HAP-1 (cell line): ENCODE data around the gene SH3BP1.

ENCODE experiments used
- DNase-seq, 2 experiments: peaks; one replicate each; pipeline ENCODE4 v3.0.0-alpha.2; 2016 to 2020; ENCODE audit warnings: low spot score in 2 of 2
- H3K27me3 ChIP-seq: fragments of 250-450 bp; sonication (Bioruptor Pico); 2 replicates; pipeline ENCODE4 v1.5.1; 2020; ENCODE audit warnings: low read depth, mild to moderate bottlenecking, moderate library complexity
- H3K36me3 ChIP-seq: fragments of 250-450 bp; sonication (Bioruptor Pico); replicated peaks from 2 replicates; pipeline ENCODE4 v1.5.1; 2020; ENCODE audit warnings: mild to moderate bottlenecking
- H3K4me1 ChIP-seq: fragments of 250-450 bp; sonication (Bioruptor Pico); 2 replicates; pipeline ENCODE4 v1.5.1; 2020; ENCODE audit warnings: mild to moderate bottlenecking
- H3K4me3 ChIP-seq: fragments of 250-450 bp; sonication (Bioruptor Pico); 2 replicates; pipeline ENCODE4 v1.5.1; 2020; ENCODE audit warnings: mild to moderate bottlenecking, moderate library complexity
- H3K9me3 ChIP-seq: fragments of 250-450 bp; sonication (Bioruptor Pico); 2 replicates; pipeline ENCODE4 v1.5.1; 2020; ENCODE audit warnings: mild to moderate bottlenecking, moderate library complexity
- in situ Hi-C: fragments of 300-500 bp; cut with MboI; formaldehyde crosslinking; loops from 3 replicates; pipeline ENCODE4 v1.14.3; 2020; ENCODE audit warnings: low sequenced_read_pairs, inconsistent platforms, mixed read lengths

SH3BP1 gene

DNA sequence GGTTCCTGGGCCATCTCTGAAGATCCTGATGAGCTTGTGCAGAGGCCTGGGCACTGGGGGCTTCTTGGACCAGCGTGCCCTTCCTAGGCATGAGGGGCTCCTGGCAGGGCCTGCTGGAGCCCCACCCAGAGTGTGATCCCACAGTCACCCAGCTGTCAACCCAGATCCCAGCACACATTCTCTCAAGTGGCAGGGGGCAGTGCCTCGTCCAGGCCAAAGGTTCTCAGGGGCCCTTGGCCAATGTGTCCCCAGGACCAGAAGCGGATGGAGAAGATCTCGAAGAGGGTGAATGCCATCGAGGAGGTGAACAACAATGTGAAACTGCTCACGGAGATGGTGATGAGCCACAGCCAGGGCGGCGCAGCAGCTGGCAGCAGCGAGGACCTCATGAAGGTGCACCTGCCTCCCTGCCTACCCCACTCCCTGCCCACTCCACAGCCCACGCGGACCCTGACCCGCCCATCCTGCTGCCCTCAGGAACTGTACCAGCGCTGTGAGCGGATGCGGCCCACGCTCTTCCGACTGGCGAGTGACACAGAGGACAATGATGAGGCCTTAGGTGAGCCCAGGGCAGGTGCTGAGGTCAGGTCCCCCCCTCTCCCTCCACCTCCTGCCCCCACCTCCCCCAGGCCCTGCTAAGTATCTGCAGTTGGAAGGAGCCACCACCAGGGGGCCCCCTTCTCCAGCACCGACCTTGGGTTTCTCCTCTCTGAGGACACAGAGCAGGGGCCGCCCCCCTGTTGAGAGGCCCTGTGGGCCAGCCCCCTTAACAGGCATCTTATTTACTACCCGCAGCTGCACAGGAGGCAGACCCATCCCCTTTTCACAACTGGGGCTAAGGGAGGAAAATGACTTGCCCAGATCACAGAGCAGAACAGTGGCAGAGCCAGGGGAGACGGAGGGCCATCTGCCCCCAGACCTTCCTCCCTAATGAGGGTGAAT lies 16.1 kb upstream of the SH3BP1 start:
- Histone ChIP-seq H3K9me3 (no peaks in the 10 kb centered on the region), H3K4me1 (no peaks in the 10 kb centered on the region), H3K36me3 (peaks cover 51% of the 10 kb centered on the region), H3K4me3 (no peak overlapping the region), H3K27me3 (no peaks in the 10 kb centered on the region)
- peak; percentile 31 to 80 for DNase-seq
- in situ Hi-C loops = no loop called here

DNA sequence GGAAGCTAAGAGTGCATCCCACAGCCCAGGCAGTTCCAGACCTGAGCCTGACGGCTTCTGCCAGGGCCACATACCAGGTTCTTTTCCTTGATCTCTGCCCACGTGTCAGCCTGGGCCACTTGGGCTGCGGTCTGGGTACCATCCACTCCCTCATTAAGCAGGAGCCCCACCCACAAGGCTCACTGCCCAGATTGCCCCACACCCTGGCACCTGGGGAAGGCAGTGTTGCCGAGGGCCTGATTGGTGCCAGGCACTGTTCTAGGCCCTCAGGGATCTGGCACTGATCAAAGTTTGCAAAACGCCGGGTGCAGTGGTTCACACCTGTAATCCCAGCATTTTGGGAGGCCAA lies 15.5 kb upstream of the SH3BP1 start:
- peaks cover 48% of the 10 kb centered on the region for H3K36me3 ChIP-seq
- no peaks in the 10 kb centered on the region for H3K4me1 ChIP-seq
- DNase-seq = no peak
- H3K9me3 ChIP-seq = no peaks in the 10 kb centered on the region
- H3K27me3 ChIP-seq = no peaks in the 10 kb centered on the region
- no peak overlapping the region for H3K4me3 ChIP-seq
- in situ Hi-C loops = no loop called here

DNA sequence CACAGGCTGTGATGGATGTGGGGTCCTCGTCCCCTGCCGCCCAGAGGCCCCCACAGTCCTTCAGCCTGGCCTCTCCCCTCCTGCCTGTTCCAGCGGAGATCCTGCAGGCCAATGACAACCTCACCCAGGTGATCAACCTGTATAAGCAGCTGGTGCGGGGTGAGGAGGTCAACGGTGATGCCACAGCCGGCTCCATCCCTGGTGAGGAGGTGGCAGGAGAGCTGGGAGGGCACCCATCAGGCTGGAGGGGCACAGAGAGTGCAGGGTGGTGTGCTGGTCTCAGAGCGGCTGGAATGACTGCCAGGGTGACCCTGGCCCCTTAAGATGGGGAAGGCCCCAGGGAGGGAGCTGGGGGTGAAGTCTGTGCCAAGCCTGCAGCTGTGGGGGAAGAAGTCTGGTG lies 14.6 kb upstream of the SH3BP1 start:
- in situ Hi-C loops = no loop called here
- peaks cover 48% of the 10 kb centered on the region for H3K36me3 ChIP-seq
- no peak overlapping the region for H3K4me3 ChIP-seq
- H3K4me1 ChIP-seq = no peaks in the 10 kb centered on the region
- H3K27me3 ChIP-seq = no peaks in the 10 kb centered on the region
- DNase-seq = no peak
- H3K9me3 ChIP-seq = no peaks in the 10 kb centered on the region

DNA sequence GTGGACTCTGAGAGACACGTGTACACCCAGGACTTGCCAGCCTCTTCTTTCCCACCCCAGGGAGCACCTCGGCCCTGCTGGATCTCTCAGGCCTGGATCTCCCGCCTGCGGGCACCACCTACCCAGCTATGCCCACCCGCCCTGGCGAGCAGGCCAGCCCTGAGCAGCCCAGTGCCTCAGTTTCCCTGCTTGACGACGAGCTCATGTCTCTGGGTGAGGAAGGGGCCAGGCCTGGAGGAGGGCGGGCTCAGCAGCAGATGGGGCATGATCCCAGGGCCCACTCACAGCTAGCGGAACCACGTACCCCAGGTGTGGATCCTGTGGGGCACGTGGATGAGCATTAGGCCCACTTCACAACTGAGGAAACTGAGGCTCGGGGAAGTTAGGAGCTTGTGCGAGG lies 13.7 kb upstream of the SH3BP1 start:
- in situ Hi-C loops = no loop called here
- Histone ChIP-seq H3K4me1 (no peaks in the 10 kb centered on the region), H3K36me3 (peaks cover 39% of the 10 kb centered on the region), H3K4me3 (no peak overlapping the region), H3K27me3 (no peaks in the 10 kb centered on the region), H3K9me3 (no peaks in the 10 kb centered on the region)
- no peak for DNase-seq

DNA sequence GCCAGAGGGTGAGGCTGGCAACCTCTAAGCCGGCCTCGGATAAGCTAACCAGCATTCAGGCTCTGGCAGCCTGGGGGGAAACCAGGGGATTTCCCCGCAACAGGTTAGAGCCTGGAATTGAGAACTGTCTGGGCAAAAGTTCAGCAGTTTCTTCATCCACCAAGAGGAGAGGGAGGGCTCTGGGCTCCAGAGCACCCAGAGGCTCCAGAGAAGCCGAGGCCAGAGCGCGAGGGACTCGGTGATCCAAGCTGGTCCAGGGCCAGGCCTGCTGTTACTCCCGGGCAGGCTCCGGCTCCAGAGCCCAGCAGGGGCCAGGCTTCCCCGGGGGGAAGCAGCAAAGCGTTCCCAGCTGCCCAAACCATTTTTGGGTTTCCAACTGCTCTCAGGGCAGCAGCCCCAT lies 13.3 kb upstream of the SH3BP1 start:
- in situ Hi-C loops = no loop called here
- no peaks in the 10 kb centered on the region for H3K4me1 ChIP-seq
- H3K27me3 ChIP-seq = no peaks in the 10 kb centered on the region
- H3K4me3 ChIP-seq = no peak overlapping the region
- peaks cover 38% of the 10 kb centered on the region for H3K36me3 ChIP-seq
- no peak for DNase-seq
- no peaks in the 10 kb centered on the region for H3K9me3 ChIP-seq

DNA sequence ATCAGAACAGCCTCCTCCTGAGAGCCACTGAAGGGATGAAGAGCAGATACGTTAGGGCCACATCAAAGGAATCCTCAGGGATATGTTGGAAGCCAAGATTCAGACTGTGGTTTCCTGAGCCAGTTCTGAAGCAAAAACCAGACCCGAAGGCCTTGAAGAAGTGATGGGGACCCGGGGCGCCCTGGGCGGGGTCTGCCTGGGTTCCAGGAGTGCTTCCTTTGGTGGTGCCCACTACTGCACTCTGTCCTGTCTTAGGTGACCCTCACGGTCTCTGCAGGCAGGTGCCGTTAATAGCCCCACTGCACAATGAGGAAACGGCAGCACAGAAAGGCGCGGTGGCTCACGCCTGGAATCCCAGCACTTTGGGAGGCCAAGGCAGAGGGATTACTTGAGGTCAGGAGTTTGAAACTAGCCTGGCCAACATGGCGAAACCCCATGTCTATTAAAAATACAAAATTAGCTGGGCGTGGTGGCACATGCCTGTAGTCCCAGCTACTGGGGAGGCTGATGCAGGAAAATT lies 12.9 kb upstream of the SH3BP1 start:
- H3K4me3 ChIP-seq = no peak overlapping the region
- no peak for DNase-seq
- H3K4me1 ChIP-seq = no peaks in the 10 kb centered on the region
- H3K9me3 ChIP-seq = no peaks in the 10 kb centered on the region
- H3K27me3 ChIP-seq = no peaks in the 10 kb centered on the region
- in situ Hi-C loops = no loop called here
- peaks cover 38% of the 10 kb centered on the region for H3K36me3 ChIP-seq

DNA sequence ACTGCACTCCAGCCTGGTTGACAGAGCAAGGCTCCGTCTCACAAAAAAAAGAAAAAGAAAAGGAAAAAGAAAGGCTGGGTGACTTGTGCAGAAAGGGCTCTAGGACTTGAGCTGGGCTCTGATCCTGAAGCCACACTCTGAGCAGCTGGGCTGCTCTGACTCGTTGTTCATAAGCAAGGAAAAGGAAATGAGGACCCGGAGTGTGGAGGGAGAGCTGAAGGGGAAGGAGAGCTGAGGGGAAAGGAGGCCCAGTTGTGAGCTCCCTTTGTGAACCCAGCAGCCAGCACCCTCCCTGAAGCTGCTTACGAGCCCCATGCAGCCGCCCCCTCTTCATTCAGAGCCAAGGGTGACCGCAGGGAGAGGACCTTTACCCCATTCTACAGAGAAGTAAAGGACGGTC lies 12.3 kb upstream of the SH3BP1 start:
- in situ Hi-C loops = no loop called here
- peaks cover 39% of the 10 kb centered on the region for H3K36me3 ChIP-seq
- no peak for DNase-seq
- no peaks in the 10 kb centered on the region for H3K9me3 ChIP-seq
- H3K27me3 ChIP-seq = no peaks in the 10 kb centered on the region
- H3K4me1 ChIP-seq = no peaks in the 10 kb centered on the region
- H3K4me3 ChIP-seq = no peak overlapping the region

DNA sequence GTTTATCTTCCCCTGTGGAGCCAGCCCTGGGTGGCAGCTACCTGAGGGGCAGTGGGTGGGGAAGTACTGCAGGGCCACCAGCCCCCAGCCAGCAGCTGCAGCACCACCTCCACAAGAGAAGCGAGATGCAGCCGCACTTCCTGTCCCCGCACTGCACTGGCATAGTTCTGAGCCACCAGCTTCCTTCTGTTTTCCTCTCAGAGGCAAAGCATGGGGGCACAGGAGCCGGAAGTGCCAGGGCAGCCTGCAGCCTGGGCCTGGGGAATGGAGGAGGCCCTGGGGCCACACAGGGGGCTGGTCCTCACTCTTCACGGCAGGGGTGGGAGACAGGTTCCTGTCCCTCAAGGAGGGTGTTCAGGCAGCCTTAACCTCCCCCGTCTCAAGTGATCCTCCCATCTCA lies 11.9 kb upstream of the SH3BP1 start:
- Histone ChIP-seq H3K27me3 (no peaks in the 10 kb centered on the region), H3K4me1 (no peaks in the 10 kb centered on the region), H3K36me3 (peaks cover 41% of the 10 kb centered on the region), H3K9me3 (no peaks in the 10 kb centered on the region), H3K4me3 (no peak overlapping the region)
- DNase-seq = no peak
- in situ Hi-C loops = no loop called here

DNA sequence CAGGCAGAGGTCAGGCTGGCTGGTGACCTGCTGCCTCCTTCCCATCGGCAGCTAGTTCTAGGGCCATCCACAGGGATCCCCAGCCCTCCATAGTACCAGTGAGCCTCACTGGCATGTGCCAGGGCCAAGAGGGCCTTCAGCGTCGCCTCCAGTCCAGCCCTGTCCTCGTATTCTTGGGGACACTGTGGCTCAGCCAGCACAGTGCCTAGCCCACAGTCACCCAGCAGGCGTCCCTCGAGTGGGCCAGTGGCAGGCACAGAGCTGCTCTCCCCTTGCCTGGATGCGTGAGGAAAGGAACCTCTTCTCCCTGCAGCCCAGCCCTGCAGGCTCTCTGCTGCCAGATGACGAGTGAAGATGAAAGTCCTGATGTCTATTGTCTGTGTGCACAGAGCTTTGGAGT lies 10.6 kb upstream of the SH3BP1 start:
- Histone ChIP-seq H3K4me1 (no peaks in the 10 kb centered on the region), H3K36me3 (peaks cover 34% of the 10 kb centered on the region)
- in situ Hi-C loops = no loop called here

DNA sequence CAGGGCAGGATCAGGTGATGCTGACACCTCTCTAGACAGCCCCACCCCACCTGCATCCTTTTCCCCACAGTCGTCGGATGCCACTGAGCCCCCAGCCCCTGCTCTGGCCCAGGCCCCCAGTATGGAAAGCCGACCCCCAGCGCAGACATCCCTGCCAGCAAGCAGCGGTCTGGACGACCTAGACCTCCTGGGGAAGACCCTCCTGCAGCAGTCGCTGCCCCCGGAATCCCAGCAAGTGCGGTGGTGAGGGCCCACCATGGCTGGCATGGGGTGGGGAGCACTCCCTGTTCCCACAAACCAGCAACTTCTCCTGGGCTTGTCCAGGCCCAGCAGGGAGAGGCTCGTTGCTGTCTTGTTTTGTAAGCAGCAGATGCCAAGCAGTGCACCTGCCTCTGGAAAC lies 9.5 kb upstream of the SH3BP1 start:
- no peaks in the 10 kb centered on the region for H3K4me1 ChIP-seq
- no peak for DNase-seq
- no peaks in the 10 kb centered on the region for H3K9me3 ChIP-seq
- H3K36me3 ChIP-seq = peaks cover 25% of the 10 kb centered on the region
- H3K4me3 ChIP-seq = no peak overlapping the region
- H3K27me3 ChIP-seq = no peaks in the 10 kb centered on the region
- in situ Hi-C loops = no loop called here

More for the DNA sequence above, 10.6 kb upstream of the SH3BP1 start:
- Histone ChIP-seq H3K27me3 (no peaks in the 10 kb centered on the region), H3K9me3 (no peaks in the 10 kb centered on the region), H3K4me3 (no peak overlapping the region)
- no peak for DNase-seq

DNA sequence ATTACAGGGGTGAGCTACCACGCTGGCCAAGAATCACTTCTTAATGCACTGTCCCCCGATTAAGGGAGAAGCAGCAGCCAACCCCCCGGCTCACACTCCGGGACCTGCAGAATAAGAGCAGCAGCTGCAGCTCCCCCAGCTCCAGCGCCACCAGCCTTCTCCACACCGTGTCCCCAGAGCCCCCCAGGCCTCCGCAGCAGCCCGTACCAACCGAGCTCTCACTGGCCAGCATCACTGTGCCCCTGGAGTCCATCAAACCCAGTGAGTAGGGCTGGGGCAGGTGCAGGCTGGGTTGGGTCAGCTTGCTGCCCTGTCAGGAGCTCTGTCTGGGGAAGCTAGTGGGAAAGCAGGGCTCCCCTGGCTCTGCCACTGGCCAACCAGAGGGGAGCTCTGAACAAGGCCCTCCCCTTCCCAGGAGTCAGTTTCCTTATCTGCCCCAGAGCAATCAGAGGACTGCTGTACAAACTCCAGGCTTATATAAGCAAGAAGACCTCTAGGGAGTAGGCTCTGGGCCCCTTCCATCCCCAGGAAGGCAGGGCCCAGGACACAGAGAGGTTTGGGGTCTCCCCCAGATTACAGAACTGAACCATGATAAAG lies 8.5 kb upstream of the SH3BP1 start:
- H3K36me3 ChIP-seq = peaks cover 15% of the 10 kb centered on the region
- in situ Hi-C loops = no loop called here
- H3K4me1 ChIP-seq = no peaks in the 10 kb centered on the region
- no peaks in the 10 kb centered on the region for H3K9me3 ChIP-seq
- no peak overlapping the region for H3K4me3 ChIP-seq
- no peak for DNase-seq
- H3K27me3 ChIP-seq = no peaks in the 10 kb centered on the region

DNA sequence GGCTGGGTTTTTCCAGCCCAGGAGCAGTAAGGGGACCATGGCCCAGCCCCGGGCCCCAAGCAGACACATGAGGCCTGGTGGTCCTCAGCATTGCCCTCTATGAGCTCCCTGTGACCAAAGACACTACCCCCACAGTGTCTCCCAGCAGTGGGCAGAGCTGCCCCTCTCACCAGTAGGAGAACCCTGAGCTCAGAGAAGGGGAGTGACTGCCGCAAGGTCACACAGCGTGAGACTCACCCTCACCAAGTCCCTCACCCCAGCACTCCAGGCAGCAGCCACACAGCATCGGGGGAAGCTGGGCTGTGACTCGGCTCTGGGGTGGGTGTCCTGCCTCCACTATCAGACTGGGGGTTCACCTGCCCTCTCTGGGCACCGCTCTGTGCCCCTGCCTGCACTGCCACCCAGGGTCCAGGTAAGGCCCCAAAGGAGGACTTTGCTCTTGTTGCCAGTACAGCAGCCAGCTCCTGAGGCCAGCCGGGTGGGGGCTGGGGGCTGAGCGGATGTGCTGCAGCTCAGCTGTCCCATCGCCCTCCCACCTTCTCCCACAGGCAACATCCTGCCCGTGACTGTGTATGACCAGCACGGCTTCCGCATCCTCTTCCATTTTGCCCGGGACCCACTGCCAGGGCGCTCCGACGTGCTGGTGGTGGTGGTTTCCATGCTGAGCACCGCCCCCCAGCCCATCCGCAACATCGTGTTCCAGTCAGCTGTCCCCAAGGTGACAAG lies 7.9 kb upstream of the SH3BP1 start:
- DNase-seq = no peak
- H3K27me3 ChIP-seq = no peaks in the 10 kb centered on the region
- peaks cover 14% of the 10 kb centered on the region for H3K36me3 ChIP-seq
- H3K4me1 ChIP-seq = no peaks in the 10 kb centered on the region
- in situ Hi-C loops = no loop called here
- H3K4me3 ChIP-seq = no peak overlapping the region
- H3K9me3 ChIP-seq = no peaks in the 10 kb centered on the region

DNA sequence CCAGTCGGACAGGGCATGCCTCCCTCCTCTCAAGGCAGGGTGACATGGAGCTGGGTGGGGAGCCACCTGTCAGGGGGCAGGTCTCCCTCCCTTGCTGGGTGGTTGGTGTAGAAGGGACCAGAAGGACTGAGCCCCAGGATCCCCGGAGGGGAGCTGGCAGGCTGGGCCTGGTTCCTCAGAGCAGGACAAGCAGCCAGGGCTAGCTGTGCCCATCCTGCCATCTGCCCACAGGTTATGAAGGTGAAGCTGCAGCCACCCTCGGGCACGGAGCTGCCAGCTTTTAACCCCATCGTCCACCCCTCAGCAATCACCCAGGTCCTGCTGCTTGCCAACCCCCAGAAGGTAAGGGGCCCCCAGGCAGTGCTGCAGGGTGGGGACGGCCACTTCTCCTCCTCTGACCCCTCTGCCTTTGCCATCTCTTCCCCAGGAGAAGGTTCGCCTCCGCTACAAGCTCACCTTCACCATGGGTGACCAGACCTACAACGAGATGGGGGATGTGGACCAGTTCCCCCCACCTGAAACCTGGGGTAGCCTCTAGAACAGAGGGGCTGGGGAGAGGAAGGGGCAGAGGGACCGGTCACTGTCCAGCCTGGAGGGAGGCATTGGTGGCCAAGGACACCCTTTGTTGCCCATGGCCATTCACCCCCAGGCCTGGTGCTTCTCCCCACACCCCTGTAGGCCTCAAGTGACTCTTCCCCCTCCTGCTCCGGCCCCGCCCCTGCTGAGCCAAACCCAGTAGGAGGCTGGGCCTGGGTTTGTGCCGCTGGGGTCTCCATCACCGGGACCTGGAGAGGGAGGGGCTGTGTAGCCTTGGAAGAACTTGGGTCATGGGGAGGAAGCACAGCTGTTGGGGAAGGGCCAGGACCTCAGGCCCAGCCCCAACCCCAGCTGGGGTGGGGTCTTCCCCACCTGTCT lies 7.0 kb upstream of the SH3BP1 start:
- Histone ChIP-seq H3K36me3 (peaks cover 14% of the 10 kb centered on the region), H3K27me3 (no peaks in the 10 kb centered on the region), H3K9me3 (no peaks in the 10 kb centered on the region), H3K4me1 (no peaks in the 10 kb centered on the region), H3K4me3 (no peak overlapping the region)
- no peak for DNase-seq
- in situ Hi-C loops = no loop called here
